Measurements from ENCODE around the gene FAR1.
"Not testable (repeated sequence)": the region's sequence is repeated elsewhere in the genome, so short reads cannot be mapped to it uniquely, and the experiment has no call there.

Gene FAR1

GRCh38 chr11:13705710-13706109, 37.2 kb downstream of the FAR1 start:
- no peak for DNase-seq (ENCODE audit: low read depth, low spot score)

- no peak for DNase-seq (ENCODE audit: low read depth, low spot score)
These were observed 45.5 kb downstream of the FAR1 start for GRCh38 chr11:13713982-13714381.

- DNase-seq (ENCODE audit: low read depth, low spot score) = no peak
These were observed 48.9 kb downstream of the FAR1 start for GRCh38 chr11:13717331-13717730.

- no peak for DNase-seq (ENCODE audit: low read depth, low spot score)
These were observed 49.9 kb downstream of the FAR1 start for GRCh38 chr11:13718394-13718793.

- no peak for DNase-seq (ENCODE audit: low read depth, low spot score)
These were observed 52.5 kb downstream of the FAR1 start for GRCh38 chr11:13720940-13721339.

- DNase-seq (ENCODE audit: low read depth, low spot score) = no peak
These were observed 53.3 kb downstream of the FAR1 start for GRCh38 chr11:13721760-13722159.

- no peak for DNase-seq (ENCODE audit: low read depth, low spot score)
These were observed 58.0 kb downstream of the FAR1 start for GRCh38 chr11:13726456-13726855.

- DNase-seq (ENCODE audit: low read depth, low spot score) = no peak
These were observed 59.6 kb downstream of the FAR1 start for GRCh38 chr11:13728076-13728475.

- no peak for DNase-seq (ENCODE audit: low read depth, low spot score)
These were observed 66.1 kb downstream of the FAR1 start for GRCh38 chr11:13734530-13734929.

GRCh38 chr11:13745165-13745564, 76.7 kb downstream of the FAR1 start:
- no peak for DNase-seq (ENCODE audit: low read depth, low spot score)

- not testable (repeated sequence) for DNase-seq (ENCODE audit: low read depth, low spot score)
These were observed 84.8 kb downstream of the FAR1 start for GRCh38 chr11:13753316-13753715.

- DNase-seq (ENCODE audit: low read depth, low spot score) = no peak
These were observed 90.6 kb downstream of the FAR1 start for GRCh38 chr11:13759050-13759449.

GRCh38 chr11:13760115-13760514, 91.6 kb downstream of the FAR1 start:
- DNase-seq (ENCODE audit: low read depth, low spot score) = no peak

- no peak for DNase-seq (ENCODE audit: low read depth, low spot score)
These were observed 92.8 kb downstream of the FAR1 start for GRCh38 chr11:13761250-13761649.

- no peak for DNase-seq (ENCODE audit: low read depth, low spot score)
These were observed 93.2 kb downstream of the FAR1 start for GRCh38 chr11:13761716-13762115.

GRCh38 chr11:13762718-13763117, 94.2 kb downstream of the FAR1 start:
- no peak for DNase-seq (ENCODE audit: low read depth, low spot score)

- DNase-seq (ENCODE audit: low read depth, low spot score) = no peak
These were observed 94.9 kb downstream of the FAR1 start for GRCh38 chr11:13763341-13763740.

- DNase-seq (ENCODE audit: low read depth, low spot score) = no peak
These were observed 97.4 kb downstream of the FAR1 start for GRCh38 chr11:13765886-13766285.

- no peak for DNase-seq (ENCODE audit: low read depth, low spot score)
These were observed 99.0 kb downstream of the FAR1 start for GRCh38 chr11:13767471-13767870.

- no peak for DNase-seq (ENCODE audit: low read depth, low spot score)
These were observed 100.7 kb downstream of the FAR1 start for GRCh38 chr11:13769188-13769587.

GRCh38 chr11:13771151-13771550, 102.7 kb downstream of the FAR1 start:
- DNase-seq (ENCODE audit: low read depth, low spot score) = no peak

GRCh38 chr11:13772223-13773046, 104.0 kb downstream of the FAR1 start:
- no peak for DNase-seq (ENCODE audit: low read depth, low spot score)

GRCh38 chr11:13775471-13775870, 107.0 kb downstream of the FAR1 start:
- no peak for DNase-seq (ENCODE audit: low read depth, low spot score)
